GM12892 (cell line): ENCODE results near the gene BICC1.

Experiments used
- POLR2A ChIP-seq: IDR thresholded peaks from 2 replicates; pipeline ENCODE4 v1.6.1; 2011; ENCODE audit warnings: low read depth, low read length, control low read depth
- POLR2AphosphoS5 ChIP-seq: IDR thresholded peaks from 2 replicates; pipeline ENCODE4 v1.6.1; 2011; ENCODE audit warnings: low read depth, low read length, control low read depth

- TF ChIP-seq POLR2AphosphoS5 (no peak), POLR2A (no peak)
Observed at GRCh38 chr10:58645416-58646146, 132.9 kb downstream of the BICC1 start.
